H9 (cell line): Measurements from ENCODE around the gene SLC17A1. TPM values are rescaled to one million over a fixed set of nuclear protein-coding genes. Genes with fewer than 3 reads are reported as not detected.

ENCODE experiments used
- DNase-seq: peaks from one replicate; pipeline ENCODE4 v3.0.0-alpha.2; 2017
- H2AFZ ChIP-seq: one replicate; pipeline ENCODE4 v1.6.1; 2013; ENCODE audit warnings: mild to moderate bottlenecking, low read length, control low read depth, moderate library complexity
- H2AK5ac ChIP-seq: 2 replicates; pipeline ENCODE4 v1.6.1; 2013; ENCODE audit warnings: low read length, control low read depth, mixed read lengths; ENCODE audit not compliant: insufficient read length
- H2BK120ac ChIP-seq: one replicate; pipeline ENCODE4 v1.6.1; 2013; ENCODE audit warnings: low read depth, mild to moderate bottlenecking, low read length, control low read depth, inconsistent platforms; ENCODE audit not compliant: poor library complexity, severe bottlenecking
- H2BK12ac ChIP-seq: 2 replicates; pipeline ENCODE4 v1.6.1; 2013; ENCODE audit warnings: low read length, control low read depth, mixed read lengths, low read depth; ENCODE audit not compliant: insufficient read length
- H2BK15ac ChIP-seq: 2 replicates; pipeline ENCODE4 v1.6.1; 2013; ENCODE audit warnings: low read depth, low read length, control low read depth
- H2BK20ac ChIP-seq: one replicate; pipeline ENCODE4 v1.6.1; 2013; ENCODE audit warnings: low read depth, mild to moderate bottlenecking, low read length, control low read depth, inconsistent platforms; ENCODE audit not compliant: poor library complexity, severe bottlenecking
- H2BK5ac ChIP-seq: 2 replicates; pipeline ENCODE4 v1.6.1; 2013; ENCODE audit warnings: low read length, control low read depth, mixed read lengths; ENCODE audit not compliant: insufficient read length
- H3K14ac ChIP-seq: 2 replicates; pipeline ENCODE4 v1.6.1; 2013; ENCODE audit warnings: low read length, control low read depth; ENCODE audit not compliant: insufficient read depth
- H3K18ac ChIP-seq: 2 replicates; pipeline ENCODE4 v1.6.1; 2013; ENCODE audit warnings: low read depth, mild to moderate bottlenecking, mixed read lengths, low read length, control low read depth; ENCODE audit not compliant: insufficient read length
- H3K23ac ChIP-seq: 2 replicates; pipeline ENCODE4 v1.6.1; 2013; ENCODE audit warnings: low read length, control low read depth, mixed read lengths, low read depth; ENCODE audit not compliant: insufficient read length
- H3K23me2 ChIP-seq: 2 replicates; pipeline ENCODE4 v1.6.1; 2013; ENCODE audit warnings: low read depth, mild to moderate bottlenecking, mixed read lengths, low read length, control low read depth; ENCODE audit not compliant: insufficient read length, poor library complexity, severe bottlenecking
- H3K27ac ChIP-seq: 2 replicates; pipeline ENCODE4 v1.5.1; 2013; ENCODE audit warnings: low read length, control low read depth, mixed read lengths, low read depth; ENCODE audit not compliant: insufficient read length
- H3K27me3 ChIP-seq: 2 replicates; pipeline ENCODE4 v1.6.1; 2013; ENCODE audit warnings: low read length, control low read depth, inconsistent platforms; ENCODE audit not compliant: insufficient read depth
- H3K4ac ChIP-seq: 2 replicates; pipeline ENCODE4 v1.6.1; 2013; ENCODE audit warnings: low read depth, mild to moderate bottlenecking, control low read depth, inconsistent platforms, low read length, moderate library complexity
- H3K4me1 ChIP-seq: 2 replicates; pipeline ENCODE4 v1.6.1; 2013; ENCODE audit warnings: low read length, control low read depth, inconsistent platforms; ENCODE audit not compliant: insufficient read depth
- H3K4me2 ChIP-seq: 2 replicates; pipeline ENCODE4 v1.6.1; 2013; ENCODE audit warnings: low read length, control low read depth, mixed read lengths; ENCODE audit not compliant: insufficient read length, insufficient read depth
- H3K56ac ChIP-seq: 2 replicates; pipeline ENCODE4 v1.6.1; 2013; ENCODE audit warnings: low read depth, mild to moderate bottlenecking, mixed read lengths, low read length, control low read depth; ENCODE audit not compliant: insufficient read length
- H3K79me1 ChIP-seq: 2 replicates; pipeline ENCODE4 v1.6.1; 2013; ENCODE audit warnings: low read depth, mild to moderate bottlenecking, moderate library complexity, low read length, control low read depth, inconsistent platforms; ENCODE audit not compliant: insufficient read depth, poor library complexity, severe bottlenecking
- H3K79me2 ChIP-seq: 2 replicates; pipeline ENCODE4 v1.6.1; 2013; ENCODE audit warnings: low read length, control low read depth, inconsistent platforms; ENCODE audit not compliant: insufficient read depth
- H3K9ac ChIP-seq: 2 replicates; pipeline ENCODE4 v1.6.1; 2013; ENCODE audit warnings: low read length, control low read depth, mixed read lengths; ENCODE audit not compliant: insufficient read length; ENCODE audit errors: extremely low read depth
- H3K9me3 ChIP-seq: one replicate; pipeline ENCODE4 v1.6.1; 2013; ENCODE audit warnings: low read depth, low read length, inconsistent platforms; ENCODE audit not compliant: control insufficient read depth
- H3T11ph ChIP-seq: one replicate; pipeline ENCODE4 v1.6.1; 2013; ENCODE audit warnings: mild to moderate bottlenecking, low read length, control low read depth, inconsistent platforms
- H4K20me1 ChIP-seq: one replicate; pipeline ENCODE4 v1.6.1; 2013; ENCODE audit not compliant: control insufficient read depth, insufficient read length, insufficient read depth
- H4K5ac ChIP-seq: 2 replicates; pipeline ENCODE4 v1.6.1; 2013; ENCODE audit warnings: low read depth, mild to moderate bottlenecking, mixed read lengths, low read length, control low read depth; ENCODE audit not compliant: insufficient read length
- H4K8ac ChIP-seq: replicated peaks from 2 replicates; pipeline ENCODE4 v1.6.1; 2013; ENCODE audit warnings: low read length, control low read depth, mixed read lengths, low read depth; ENCODE audit not compliant: insufficient read length
- H4K91ac ChIP-seq: 2 replicates; pipeline ENCODE4 v1.6.1; 2013; ENCODE audit warnings: low read depth, mild to moderate bottlenecking, moderate library complexity, mixed read lengths, low read length, control low read depth; ENCODE audit not compliant: insufficient read length
- H3K27ac Mint-ChIP-seq, 3 experiments: 2 replicates in 2 of 3; 3 replicates in 1 of 3; pipeline ENCODE4 v1.8.0; 2020 to 2021; ENCODE audit warnings: mixed read lengths in 3 of 3, mild to moderate bottlenecking in 1 of 3, moderate library complexity in 1 of 3
- H3K27me3 Mint-ChIP-seq: 2 replicates; pipeline ENCODE4 v1.8.0; 2021; ENCODE audit warnings: low read depth, mild to moderate bottlenecking, moderate library complexity, mixed read lengths
- H3K36me3 Mint-ChIP-seq, 3 experiments: 2 replicates in 2 of 3; 3 replicates in 1 of 3; pipeline ENCODE4 v1.8.0; 2020 to 2021; ENCODE audit warnings: low read depth in 3 of 3, mixed read lengths in 3 of 3; ENCODE audit not compliant: insufficient read depth in 1 of 3
- H3K4me1 Mint-ChIP-seq, 2 experiments: 2 replicates each; pipeline ENCODE4 v1.8.0; 2020; ENCODE audit warnings: mixed read lengths in 2 of 2
- H3K4me3 Mint-ChIP-seq, 2 experiments: 2 replicates in 1 of 2; 3 replicates in 1 of 2; pipeline ENCODE4 v1.8.0; 2020 to 2021; ENCODE audit warnings: mild to moderate bottlenecking in 2 of 2, mixed read lengths in 2 of 2, moderate library complexity in 1 of 2
- H3K9me3 Mint-ChIP-seq, 2 experiments: 2 replicates in 1 of 2; 3 replicates in 1 of 2; pipeline ENCODE4 v1.8.0; 2020; ENCODE audit warnings: mild to moderate bottlenecking in 2 of 2, mixed read lengths in 2 of 2, moderate library complexity in 1 of 2
- CTCF ChIP-seq: fragments of 200-600 bp; sonication (generic); conservative IDR thresholded peaks from 3 replicates; pipeline ENCODE4 v1.8.0; 2021; ENCODE audit warnings: antibody characterized with exemption, mild to moderate bottlenecking
- total RNA-seq: library from RNA; stranded (reverse); gene quantifications from 2 replicates; pipeline ENCODE4 v1.2.1, GENCODE V29; 2021

Gene SLC17A1
- total RNA-seq, 1 experiment from 2014 or later, result not detected

GRCh38 chr6:25735261-25735660, 96.6 kb downstream of the SLC17A1 start:
- H3K4me3 Mint-ChIP-seq, result no peak overlapping the region; a peak in 1 of 5 replicates
- no peak overlapping the region for H3K18ac ChIP-seq
- no peak overlapping the region for H3K56ac ChIP-seq
- H3K23ac ChIP-seq, result no peak overlapping the region
- no peak overlapping the region for H2BK120ac ChIP-seq
- no peak for TF ChIP-seq CTCF
- no peak overlapping the region for H4K91ac ChIP-seq
- H4K5ac ChIP-seq, result no peak overlapping the region
- no peaks in the 10 kb centered on the region for H4K20me1 ChIP-seq
- no peak overlapping the region for H3K4ac ChIP-seq
- peaks cover 3% of the 10 kb centered on the region for H3K27me3 Mint-ChIP-seq
- no peaks in the 10 kb centered on the region for H3K27me3 ChIP-seq
- no peaks in the 10 kb centered on the region for H3K79me2 ChIP-seq
- H3K4me1 ChIP-seq, result no peaks in the 10 kb centered on the region
- H3K36me3 Mint-ChIP-seq, result peaks cover 3 to 16% (median 12%) of the 10 kb centered on the region in 3 experiments; a peak in 5 of 7 replicates
- H3T11ph ChIP-seq, result no peak overlapping the region
- no peak overlapping the region for H2BK20ac ChIP-seq
- H2BK12ac ChIP-seq, result no peak overlapping the region
- H3K27ac Mint-ChIP-seq, result no peak overlapping the region
- H3K79me1 ChIP-seq, result no peaks in the 10 kb centered on the region
- no peak overlapping the region for H3K9ac ChIP-seq
- no peak overlapping the region for H3K14ac ChIP-seq
- H2BK5ac ChIP-seq, result no peak overlapping the region
- H3K23me2 ChIP-seq, result no peaks in the 10 kb centered on the region
- no peak overlapping the region for H3K27ac ChIP-seq
- H4K8ac ChIP-seq, result no peak overlapping the region
- H2AFZ ChIP-seq, result no peak overlapping the region
- H2AK5ac ChIP-seq, result no peak overlapping the region
- no peaks in the 10 kb centered on the region for H3K9me3 ChIP-seq
- H3K9me3 Mint-ChIP-seq, result peaks cover 16 to 18% of the 10 kb centered on the region in 2 experiments
- no peak overlapping the region for H3K4me2 ChIP-seq
- no peak for DNase-seq
- H3K4me1 Mint-ChIP-seq, result no peaks in the 10 kb centered on the region
- H2BK15ac ChIP-seq, result no peak overlapping the region

Other genes starting within 250 kb of the SLC17A1 start
- not detected in 2 replicates for gene SCGN, start 179.8 kb downstream of the SLC17A1 start, total RNA-seq
- gene SLC17A4, start 77.3 kb downstream of the SLC17A1 start, total RNA-seq, result not detected in 2 replicates
- not detected in 2 replicates for gene SLC17A3, start 42.2 kb upstream of the SLC17A1 start, total RNA-seq
- not detected in 2 replicates for gene SLC17A2, start 98.6 kb upstream of the SLC17A1 start, total RNA-seq
- gene TRIM38, start 130.8 kb upstream of the SLC17A1 start, total RNA-seq, result 0.55 and 0.61 TPM in 2 replicates